OCI-LY7 (cell line): Measurements from ENCODE around the gene E4F1. TPM values are rescaled to one million over a fixed set of nuclear protein-coding genes. Genes with fewer than 3 reads are reported as not detected.

Source experiments
- BruUV-seq: library from RNA; stranded (reverse); fragments of 400-500 nt; replicated peaks from 2 replicates; lab custom pipeline; 2021; lab: Mats Ljungman, UMichigan
- CTCF ChIA-PET: fragments of 300-600 bp; sonication (Branson Sonifier 250); formaldehyde crosslinking; loops from one replicate; lab custom pipeline; 2022; ENCODE audit warnings: antibody characterized with exemption; ENCODE audit not compliant: unreplicated experiment; lab: Charles Lee
- POLR2A ChIA-PET: fragments of 300-600 bp; sonication (Branson Sonifier 250); formaldehyde crosslinking; loops from one replicate; lab custom pipeline; 2022; ENCODE audit warnings: antibody characterized with exemption; lab: Charles Lee
- DNase-seq: peaks from one replicate; pipeline ENCODE4 v3.0.0-alpha.2; 2015; ENCODE audit warnings: low spot score
- H2AFZ ChIP-seq: fragments of 200-600 bp; sonication (generic), shearing (Covaris generic); 2 replicates; pipeline ENCODE4 v1.6.1; 2014; ENCODE audit warnings: mild to moderate bottlenecking, antibody characterized with exemption, low read length, moderate library complexity
- H3K27ac ChIP-seq: fragments of 200-600 bp; sonication (generic); 2 replicates; pipeline ENCODE4 v1.5.1; 2014; ENCODE audit warnings: mixed run types, low read depth, mild to moderate bottlenecking, moderate library complexity, low read length, inconsistent platforms; ENCODE audit not compliant: poor library complexity, severe bottlenecking
- H3K36me3 ChIP-seq: fragments of 200-600 bp; sonication (generic); 2 replicates; pipeline ENCODE4 v1.6.1; 2014; ENCODE audit warnings: mild to moderate bottlenecking, antibody characterized with exemption, low read length, moderate library complexity, mixed read lengths; ENCODE audit not compliant: insufficient read depth
- H3K4me1 ChIP-seq: fragments of 200-600 bp; sonication (generic); 2 replicates; pipeline ENCODE4 v1.5.1; 2014; ENCODE audit warnings: mild to moderate bottlenecking, low read length; ENCODE audit not compliant: insufficient read depth, poor library complexity, severe bottlenecking
- H3K4me2 ChIP-seq: fragments of 200-600 bp; sonication (generic); 2 replicates; pipeline ENCODE4 v1.6.1; 2014; ENCODE audit warnings: mild to moderate bottlenecking, low read length
- H3K4me3 ChIP-seq: fragments of 200-600 bp; sonication (generic); 2 replicates; pipeline ENCODE4 v1.5.1; 2014; ENCODE audit warnings: mild to moderate bottlenecking, low read depth, low read length; ENCODE audit not compliant: poor library complexity, severe bottlenecking
- H3K79me2 ChIP-seq: fragments of 200-600 bp; sonication (generic); 2 replicates; pipeline ENCODE4 v1.6.1; 2016; ENCODE audit warnings: low read depth, mild to moderate bottlenecking, low read length, moderate library complexity, mixed read lengths; ENCODE audit not compliant: insufficient read depth
- H3K9me2 ChIP-seq: fragments of 200-600 bp; sonication (generic); 2 replicates; pipeline ENCODE4 v1.6.1; 2016; ENCODE audit warnings: mild to moderate bottlenecking, low read length, mixed read lengths; ENCODE audit not compliant: insufficient read depth
- H3K9me3 ChIP-seq: fragments of 200-600 bp; sonication (generic); 2 replicates; pipeline ENCODE4 v1.6.1; 2014; ENCODE audit warnings: mild to moderate bottlenecking, mixed run types, low read length, mixed read lengths
- H4K20me1 ChIP-seq: fragments of 200-600 bp; sonication (generic); 2 replicates; pipeline ENCODE4 v1.6.1; 2014; ENCODE audit warnings: mild to moderate bottlenecking, antibody characterized with exemption, low read length, moderate library complexity, mixed read lengths; ENCODE audit not compliant: insufficient read depth
- EZH2phosphoT487 ChIP-seq: fragments of 200-600 bp; sonication (generic); IDR thresholded peaks from 2 replicates; pipeline ENCODE4 v1.6.1; 2018; ENCODE audit warnings: low read depth, borderline replicate concordance, mild to moderate bottlenecking, mixed run types, antibody characterized with exemption, low read length, moderate library complexity, mixed read lengths
- intact Hi-C: fragments of 100-400 bp; cut with micrococcal nuclease; formaldehyde crosslinking; loops from one replicate; pipeline ENCODE4 v1.10.0; 2022; ENCODE audit not compliant: unreplicated experiment
- total RNA-seq, 2 experiments: library from RNA; depleted of rRNA in 1 of 2; stranded (reverse); fragments of >200 nt in 1 of 2; shearing (Covaris generic) in 1 of 2; gene quantifications; 2 replicates each; pipeline ENCODE4 v1.2.3, GENCODE V29; 2014 to 2022
- TF ChIP-seq, protein P1 (sequence below): fragments of 200-600 bp; sonication (generic); conservative IDR thresholded peaks from 2 replicates; pipeline ENCODE4 v1.5.1; 2014; ENCODE audit warnings: mild to moderate bottlenecking, antibody characterized with exemption, low read length, moderate library complexity, mixed read lengths

The E4F1 gene
- total RNA-seq, 2 experiments from 2014 or later: 42.3 to 59.6 TPM

DNA sequence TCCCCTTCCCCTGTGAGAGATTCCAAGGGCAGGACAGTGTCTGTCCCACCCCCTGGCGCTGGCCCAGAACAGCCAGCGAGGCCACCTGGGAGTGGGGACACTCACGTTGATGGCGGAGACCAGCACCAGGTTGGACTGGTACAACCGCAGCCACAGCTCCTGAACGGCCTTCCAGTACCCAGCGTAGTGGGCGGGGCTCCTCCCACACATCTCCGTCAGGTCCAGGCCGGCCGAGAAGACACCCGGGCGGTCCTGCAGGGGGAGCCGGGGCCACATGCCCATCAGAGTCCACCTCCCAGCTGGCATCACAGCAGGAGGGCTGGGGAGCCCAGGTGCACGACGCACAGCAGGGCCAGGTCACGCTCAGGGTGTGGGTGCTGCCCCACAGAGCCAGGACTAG, 20.9 kb downstream of the E4F1 start:
- no peak overlapping the region for H3K27ac ChIP-seq
- no peak overlapping the region for H3K4me3 ChIP-seq
- no peaks in the 10 kb centered on the region for H3K9me2 ChIP-seq
- no TSS peak for BruUV-seq
- no peaks in the 10 kb centered on the region for H4K20me1 ChIP-seq
- CTCF ChIA-PET: no interaction called here
- no peak for TF ChIP-seq EZH2phosphoT487
- TF ChIP-seq, protein P1, sequence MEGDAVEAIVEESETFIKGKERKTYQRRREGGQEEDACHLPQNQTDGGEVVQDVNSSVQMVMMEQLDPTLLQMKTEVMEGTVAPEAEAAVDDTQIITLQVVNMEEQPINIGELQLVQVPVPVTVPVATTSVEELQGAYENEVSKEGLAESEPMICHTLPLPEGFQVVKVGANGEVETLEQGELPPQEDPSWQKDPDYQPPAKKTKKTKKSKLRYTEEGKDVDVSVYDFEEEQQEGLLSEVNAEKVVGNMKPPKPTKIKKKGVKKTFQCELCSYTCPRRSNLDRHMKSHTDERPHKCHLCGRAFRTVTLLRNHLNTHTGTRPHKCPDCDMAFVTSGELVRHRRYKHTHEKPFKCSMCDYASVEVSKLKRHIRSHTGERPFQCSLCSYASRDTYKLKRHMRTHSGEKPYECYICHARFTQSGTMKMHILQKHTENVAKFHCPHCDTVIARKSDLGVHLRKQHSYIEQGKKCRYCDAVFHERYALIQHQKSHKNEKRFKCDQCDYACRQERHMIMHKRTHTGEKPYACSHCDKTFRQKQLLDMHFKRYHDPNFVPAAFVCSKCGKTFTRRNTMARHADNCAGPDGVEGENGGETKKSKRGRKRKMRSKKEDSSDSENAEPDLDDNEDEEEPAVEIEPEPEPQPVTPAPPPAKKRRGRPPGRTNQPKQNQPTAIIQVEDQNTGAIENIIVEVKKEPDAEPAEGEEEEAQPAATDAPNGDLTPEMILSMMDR: no peak
- H3K36me3 ChIP-seq: peaks cover 72% of the 10 kb centered on the region
- no peaks in the 10 kb centered on the region for H3K9me3 ChIP-seq
- no peaks in the 10 kb centered on the region for H3K4me1 ChIP-seq
- DNase-seq: no peak
- POLR2A ChIA-PET: no interaction called here
- H2AFZ ChIP-seq: no peak overlapping the region
- no peak overlapping the region for H3K4me2 ChIP-seq
- intact Hi-C loops: no loop called here
- H3K79me2 ChIP-seq: peaks cover 3% of the 10 kb centered on the region

DNA sequence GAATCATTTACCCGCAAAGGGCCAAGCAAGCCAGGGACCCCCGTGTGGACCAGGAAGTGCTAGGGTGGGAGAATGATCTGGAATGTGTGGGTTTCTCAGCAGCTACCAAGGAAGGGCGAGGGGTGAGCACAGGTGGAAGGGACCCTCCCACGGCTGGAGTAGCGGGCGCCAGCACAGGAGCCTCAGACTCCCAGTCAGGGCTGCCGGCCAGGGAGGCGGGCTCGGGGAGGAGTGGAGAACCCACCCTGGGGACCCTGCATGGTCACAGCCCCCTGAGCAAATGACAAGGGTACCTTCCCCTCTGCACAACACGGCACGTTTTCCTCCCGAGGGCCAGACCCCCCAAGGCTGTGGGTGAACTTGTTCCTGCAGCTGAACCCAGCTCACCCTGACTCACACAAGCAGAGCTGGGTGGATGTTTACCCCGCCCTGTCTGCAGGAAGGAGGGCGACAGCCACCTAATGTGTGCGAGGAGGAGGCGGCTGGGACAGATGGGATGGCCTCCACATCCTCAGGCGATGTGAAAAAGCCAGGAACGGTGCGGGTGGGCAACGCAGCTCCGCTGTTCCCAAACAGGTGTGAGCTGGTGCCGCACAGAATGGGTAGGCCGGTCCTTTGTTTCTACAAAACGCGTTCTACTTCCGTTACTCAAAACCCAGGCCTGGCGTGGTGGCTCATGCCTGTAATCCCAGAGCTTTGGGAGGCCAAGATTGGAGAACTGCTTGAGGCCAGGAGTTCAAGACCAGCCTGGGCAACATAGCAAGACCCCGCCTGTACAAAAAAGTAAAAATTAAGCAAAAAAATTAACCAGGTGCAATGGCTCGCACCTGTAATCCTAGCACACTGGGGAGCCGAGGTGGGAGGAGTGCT, 21.8 kb downstream of the E4F1 start:
- Histone ChIP-seq H2AFZ (no peak overlapping the region), H3K4me1 (peaks cover 5% of the 10 kb centered on the region), H3K4me3 (no peak overlapping the region), H3K79me2 (peaks cover 12% of the 10 kb centered on the region), H3K4me2 (no peak overlapping the region), H3K9me3 (no peaks in the 10 kb centered on the region), H3K36me3 (peaks cover 71% of the 10 kb centered on the region), H3K9me2 (no peaks in the 10 kb centered on the region), H3K27ac (no peak overlapping the region), H4K20me1 (no peaks in the 10 kb centered on the region)
- intact Hi-C loops: no loop called here
- TF ChIP-seq, protein P1: no peak
- TF ChIP-seq EZH2phosphoT487: no peak
- ChIA-PET CTCF (no interaction called here), POLR2A (no interaction called here)
- DNase-seq: no peak
- no TSS peak for BruUV-seq

DNA sequence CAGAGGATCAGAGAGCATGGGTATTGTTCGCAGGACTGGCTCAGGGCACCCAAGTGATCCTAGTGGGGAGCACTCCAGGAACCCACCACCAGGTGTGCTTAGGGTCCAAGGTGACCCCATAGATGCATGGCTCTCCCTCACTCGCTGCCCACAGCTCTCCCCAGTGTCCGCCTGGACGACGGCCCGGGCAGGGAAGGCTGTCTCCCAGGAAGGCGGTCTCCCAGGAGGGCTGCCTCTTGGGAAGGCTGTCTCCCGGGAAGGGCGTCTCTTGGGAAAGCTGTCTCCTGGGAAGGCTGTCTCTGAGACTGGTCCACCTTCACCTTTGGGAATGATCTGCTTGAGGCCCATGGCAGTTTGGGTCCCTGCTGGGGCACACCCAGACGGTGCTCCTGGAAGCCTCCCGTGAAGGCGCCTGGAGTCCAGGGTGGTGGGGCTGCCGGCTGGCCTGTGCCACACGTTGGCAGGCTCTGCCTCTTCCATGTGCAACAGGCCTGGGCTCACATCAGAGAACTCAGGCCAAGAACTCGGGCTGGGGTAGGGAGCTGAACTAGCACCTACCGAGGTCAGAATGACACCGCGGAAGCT, 23.0 kb downstream of the E4F1 start:
- peaks cover 69% of the 10 kb centered on the region for H3K36me3 ChIP-seq
- H3K4me1 ChIP-seq: peaks cover 8% of the 10 kb centered on the region
- no peak for DNase-seq
- BruUV-seq: no TSS peak
- intact Hi-C loops: no loop called here
- ChIA-PET POLR2A (interaction anchor here (1.0 kb wide), 1 partner anchor 15 kb away, joined by 3 read pairs; no protein-coding TSS in a partner anchor), CTCF (no interaction called here)
- H3K79me2 ChIP-seq: peaks cover 20% of the 10 kb centered on the region
- H2AFZ ChIP-seq: no peak overlapping the region
- TF ChIP-seq EZH2phosphoT487: no peak
- TF ChIP-seq, protein P1: no peak
- no peaks in the 10 kb centered on the region for H4K20me1 ChIP-seq
- H3K9me2 ChIP-seq: no peaks in the 10 kb centered on the region
- H3K4me2 ChIP-seq: no peak overlapping the region
- no peak overlapping the region for H3K4me3 ChIP-seq
- H3K27ac ChIP-seq: no peak overlapping the region
- no peaks in the 10 kb centered on the region for H3K9me3 ChIP-seq
